Cardiac muscle cell (in vitro differentiated cells and primary cell): ENCODE measurements around the gene PEAK3. TPM values are rescaled to one million over a fixed set of nuclear protein-coding genes. Genes with fewer than 3 reads are reported as not detected.

Source experiments
- DNase-seq, 2 donors: peaks; one replicate each; pipeline versions ENCODE4 v3.0.0 to v3.0.0-alpha.2; 2010 to 2017; ENCODE audit warnings: low read depth in 1 of 2, low spot score in 1 of 2
- H3K27ac ChIP-seq: fragments of 200-600 bp; sonication (generic); 2 replicates; pipeline ENCODE4 v1.5.1; 2016
- H3K27me3 ChIP-seq: fragments of 200-600 bp; sonication (generic); 2 replicates; pipeline ENCODE4 v1.6.0; 2016; ENCODE audit warnings: control low read depth
- H3K36me3 ChIP-seq: fragments of 200-600 bp; sonication (generic); 2 replicates; pipeline ENCODE4 v1.5.1; 2016; ENCODE audit warnings: control low read depth
- H3K4me1 ChIP-seq: fragments of 200-600 bp; sonication (generic); 2 replicates; pipeline ENCODE4 v1.8.1; 2017; ENCODE audit warnings: low read depth, mild to moderate bottlenecking, mixed run types
- H3K4me3 ChIP-seq: fragments of 200-600 bp; sonication (generic); 2 replicates; pipeline ENCODE4 v1.5.1; 2016; ENCODE audit warnings: mild to moderate bottlenecking
- H3K9me3 ChIP-seq: fragments of 200-600 bp; sonication (generic); 2 replicates; pipeline ENCODE4 v1.5.1; 2017; ENCODE audit warnings: low read depth, mild to moderate bottlenecking, control low read depth
- CTCF ChIP-seq: IDR thresholded peaks from 2 replicates; pipeline ENCODE4 v1.5.1; 2012; ENCODE audit warnings: low read depth, mild to moderate bottlenecking, low read length
- polyA plus RNA-seq: library from polyadenylated mRNA; unstranded; fragments of >200 nt; fragmentation: Nextera tagmentation; extraction: Ambion mirVana; gene quantifications from 2 replicates; pipeline ENCODE4 v1.2.1, GENCODE V29; 2016
- total RNA-seq: library from RNA; depleted of rRNA; stranded (reverse); fragments of >200 nt; gene quantifications from 2 replicates; pipeline ENCODE4 v1.2.3, GENCODE V29; 2016

Gene PEAK3
- total and polyA plus RNA-seq, 2 experiments from 2014 or later = 0.06 to 0.48 TPM

- Histone ChIP-seq H3K27ac (peak overlapping the region; percentile 89), H3K9me3 (no peaks in the 10 kb centered on the region), H3K27me3 (no peaks in the 10 kb centered on the region), H3K36me3 (peaks cover 7% of the 10 kb centered on the region), H3K4me1 (peaks cover 6% of the 10 kb centered on the region), H3K4me3 (peak overlapping the region; percentile 96)
- no peak for TF ChIP-seq CTCF
- peak; percentile 96 to 98 for DNase-seq
These were observed 12.5 kb downstream of the PEAK3 start for GRCh38 chr19:2269244-2270156.

GRCh38 chr19:2268861-2269243 is 13.1 kb downstream of the PEAK3 start:
- Histone ChIP-seq H3K27ac (no peak overlapping the region), H3K4me3 (peak overlapping the region; percentile 96), H3K36me3 (peaks cover 7% of the 10 kb centered on the region), H3K27me3 (no peaks in the 10 kb centered on the region), H3K9me3 (no peaks in the 10 kb centered on the region), H3K4me1 (peaks cover 6% of the 10 kb centered on the region)
- TF ChIP-seq CTCF = no peak
- no peak for DNase-seq

GRCh38 chr19:2268480-2268830 is 13.5 kb downstream of the PEAK3 start:
- peaks cover 5% of the 10 kb centered on the region for H3K4me1 ChIP-seq
- TF ChIP-seq CTCF = no peak
- DNase-seq = no peak
- H3K9me3 ChIP-seq = no peaks in the 10 kb centered on the region
- peaks cover 7% of the 10 kb centered on the region for H3K36me3 ChIP-seq
- no peak overlapping the region for H3K27ac ChIP-seq
- peak overlapping the region; percentile 96 for H3K4me3 ChIP-seq
- no peaks in the 10 kb centered on the region for H3K27me3 ChIP-seq

- Histone ChIP-seq H3K9me3 (no peaks in the 10 kb centered on the region), H3K27ac (no peak overlapping the region), H3K4me3 (no peak overlapping the region), H3K36me3 (no peaks in the 10 kb centered on the region), H3K4me1 (no peaks in the 10 kb centered on the region), H3K27me3 (no peaks in the 10 kb centered on the region)
- no peak for TF ChIP-seq CTCF
- DNase-seq = peak in 1 of 2 donors; percentile 91
These were observed 15.6 kb downstream of the PEAK3 start for GRCh38 chr19:2266183-2266993.

- peak; percentile 73 for TF ChIP-seq CTCF
These were observed 20.4 kb downstream of the PEAK3 start for GRCh38 chr19:2261438-2262172.

More at GRCh38 chr19:2261438-2262172, 20.4 kb downstream of the PEAK3 start:
- Histone ChIP-seq H3K4me1 (no peaks in the 10 kb centered on the region), H3K27me3 (no peaks in the 10 kb centered on the region), H3K9me3 (no peaks in the 10 kb centered on the region), H3K36me3 (no peaks in the 10 kb centered on the region), H3K27ac (no peak overlapping the region), H3K4me3 (no peak overlapping the region)
- DNase-seq = peak; percentile 29 to 56
